OCI-LY1 (cell line): ENCODE data around the gene CDHR3.

Source experiments
- CTCF ChIP-seq: fragments of 200-600 bp; sonication (generic), shearing (Covaris generic); IDR thresholded peaks from 2 replicates; pipeline ENCODE4 v1.5.1; 2017; ENCODE audit warnings: mild to moderate bottlenecking, antibody characterized with exemption, low read length, moderate library complexity, mixed read lengths
- EZH2 ChIP-seq: fragments of 200-600 bp; sonication (generic), shearing (Covaris generic); IDR thresholded peaks from 2 replicates; pipeline ENCODE4 v1.8.0; 2017; ENCODE audit warnings: borderline replicate concordance, mixed run types, mild to moderate bottlenecking, antibody characterized with exemption, low read length, moderate library complexity, mixed read lengths

GRCh38 chr7:105985229-105985628, 22.2 kb downstream of the CDHR3 start:
- TF ChIP-seq EZH2 (no peak), CTCF (no peak)
